Pancreas (tissue), 8 donors: ENCODE data around the gene OR13C2. TPM values are rescaled to one million over a fixed set of nuclear protein-coding genes. Genes with fewer than 3 reads are reported as not detected.

ENCODE experiments used
- polyA plus RNA-seq, 2 donors: library from polyadenylated mRNA; stranded (reverse); fragments of 200-250 nt; gene quantifications; one replicate each; pipeline ENCODE4 v1.2.3, GENCODE V29; 2013
- total RNA-seq, 6 donors: library from RNA; stranded (reverse); fragmentation: NEBNext Ultra II Directional in 4 of 6; extraction: Animal tissue kit (Norgen Biotek cat#: 25700) in 4 of 6; gene quantifications; one replicate each; pipeline versions ENCODE4 v1.2.1 to v1.2.4, GENCODE V29; 2021 to 2023
- donor health status: healthy with polysubstance abuse.
- donor health status: DM: no; HTN: no; CAD: no; lungs with moderate emphysema.
- donor health status: DM: no; HTN: no; CAD: no.
- donor health status: Bipolar disorder and iron deficiency.
- donor health status: DM: yes; HTN: yes; CAD: no.
- donor health status: DM: no; HTN: no; CAD: no.
- donor health status: DM: no; HTN: no; CAD: no.
- donor health status: DM: yes; HTN: yes; CAD: no.

The OR13C2 gene
- total and polyA plus RNA-seq, 8 donors = 0.12 TPM; not detected in 7

Other genes starting within 250 kb of the OR13C2 start
- not detected for gene OR13F1, start 101.4 kb downstream of the OR13C2 start, total RNA-seq
- not detected for gene OR13F1, start 101.4 kb downstream of the OR13C2 start, polyA plus RNA-seq
- gene OR13C4, start 78.4 kb downstream of the OR13C2 start, total RNA-seq = not detected
- gene OR13C4, start 78.4 kb downstream of the OR13C2 start, polyA plus RNA-seq = not detected
- not detected for gene OR13C3, start 68.8 kb downstream of the OR13C2 start, total RNA-seq
- gene OR13C3, start 68.8 kb downstream of the OR13C2 start, polyA plus RNA-seq = not detected
- not detected for gene OR13C8, start 36.5 kb downstream of the OR13C2 start, total RNA-seq
- not detected for gene OR13C8, start 36.5 kb downstream of the OR13C2 start, polyA plus RNA-seq
- gene OR13C5, start 6.2 kb downstream of the OR13C2 start, total RNA-seq = not detected
- gene OR13C5, start 6.2 kb downstream of the OR13C2 start, polyA plus RNA-seq = not detected
- gene OR13C9, start 12.6 kb upstream of the OR13C2 start, total RNA-seq = not detected
- not detected for gene OR13C9, start 12.6 kb upstream of the OR13C2 start, polyA plus RNA-seq
- not detected for gene OR13D1, start 88.9 kb upstream of the OR13C2 start, total RNA-seq
- not detected for gene OR13D1, start 88.9 kb upstream of the OR13C2 start, polyA plus RNA-seq
- gene NIPSNAP3A, start 142.1 kb upstream of the OR13C2 start, total RNA-seq = 10 to 100 TPM in 2 of 6 donors, 1 to 10 TPM in 4; 4.1 to 13.4 (median 7.3) TPM
- 10 to 100 TPM in 1 of 2 donors, 1 to 10 TPM in 1; 7.4 to 22.9 TPM for gene NIPSNAP3A, start 142.1 kb upstream of the OR13C2 start, polyA plus RNA-seq
- gene NIPSNAP3B, start 158.5 kb upstream of the OR13C2 start, total RNA-seq = 1 to 10 TPM; 1.3 to 2.4 (median 1.9) TPM
- 1 to 10 TPM; 2.4 to 4.3 TPM for gene NIPSNAP3B, start 158.5 kb upstream of the OR13C2 start, polyA plus RNA-seq